HCT116 (cell line): ENCODE data around the gene BRSK2. TPM values are rescaled to one million over a fixed set of nuclear protein-coding genes. Genes with fewer than 3 reads are reported as not detected.

ENCODE experiments used
- ATAC-seq: fragments of 200-7000 bp; cut with Tn5 transposase; 2 replicates; pipeline ENCODE4 v1.9.1; 2020; ENCODE audit warnings: mild to moderate bottlenecking, moderate library complexity
- BruUV-seq: library from RNA; stranded (reverse); fragments of 400-500 nt; replicated peaks from 2 replicates; lab custom pipeline; 2021; lab: Mats Ljungman, UMichigan
- CTCF ChIA-PET: fragments of 300-600 bp; sonication (Branson Sonifier 250); formaldehyde crosslinking; loops from one replicate; lab custom pipeline; 2021; ENCODE audit warnings: antibody characterized with exemption; lab: Charles Lee
- POLR2A ChIA-PET: fragments of 300-600, 350-600 bp; sonication (Branson Sonifier 250); formaldehyde crosslinking; loops from one replicate; lab custom pipeline; 2021; ENCODE audit warnings: antibody characterized with exemption; lab: Charles Lee
- RAD21 ChIA-PET, 2 experiments: fragments of 300-600 bp; sonication (Branson Sonifier 250); formaldehyde crosslinking; loops; one replicate each; lab custom pipeline; 2023; ENCODE audit warnings: low total read pairs in 2 of 2; ENCODE audit not compliant: uncharacterized antibody in 2 of 2, unreplicated experiment in 2 of 2, low non-redundant PET in 1 of 2; lab: Charles Lee
- DNase-seq: peaks from one replicate; pipeline ENCODE4 v3.0.0-alpha.2; 2010; ENCODE audit warnings: low read depth, low spot score
- H2AFZ ChIP-seq: fragments of 200-600 bp; shearing (Covaris generic), sonication (generic); 2 replicates; pipeline ENCODE4 v1.6.1; 2017; ENCODE audit warnings: low read depth, mixed run types, mixed read lengths, antibody characterized with exemption, low read length; ENCODE audit not compliant: poor library complexity, severe bottlenecking
- H3K27ac ChIP-seq: 2 replicates; pipeline ENCODE4 v1.5.1; 2012; ENCODE audit warnings: low read depth, low read length
- H3K27me3 ChIP-seq: fragments of 200-600 bp; sonication (generic); 2 replicates; pipeline ENCODE4 v1.6.1; 2016; ENCODE audit warnings: mixed run types, low read length, mixed read lengths; ENCODE audit not compliant: insufficient read depth
- H3K36me3 ChIP-seq, 2 experiments: fragments of 200-500 bp in 1 of 2; fragments of 200-600 bp in 1 of 2; sonication (Bioruptor generic) in 1 of 2; sonication (generic) in 1 of 2; 2 replicates each; pipeline versions ENCODE4 v1.5.1 to v1.6.1; 2014 to 2016; ENCODE audit warnings: low read length in 2 of 2, inconsistent platforms in 1 of 2, mixed read lengths in 1 of 2, mixed run types in 1 of 2; ENCODE audit not compliant: insufficient read depth in 2 of 2, control insufficient read depth in 1 of 2
- H3K4me1 ChIP-seq, 2 experiments: fragments of 200-600 bp in 1 of 2; sonication (generic) in 1 of 2; 2 replicates each; pipeline versions ENCODE4 v1.5.1 to v1.6.1; 2012 to 2017; ENCODE audit warnings: low read length in 2 of 2, inconsistent platforms in 1 of 2, mild to moderate bottlenecking in 1 of 2, mixed read lengths in 1 of 2, mixed run types in 1 of 2, moderate library complexity in 1 of 2; ENCODE audit not compliant: insufficient read depth in 2 of 2, control insufficient read depth in 1 of 2
- H3K4me2 ChIP-seq: fragments of 200-600 bp; sonication (generic); 2 replicates; pipeline ENCODE4 v1.6.1; 2017; ENCODE audit warnings: mixed run types, low read length, mixed read lengths
- H3K4me3 ChIP-seq, 2 experiments: fragments of 200-600 bp in 1 of 2; sonication (generic) in 1 of 2; replicated peaks in 1 of 2; 2 replicates each; pipeline ENCODE4 v1.5.1; 2011 to 2016; ENCODE audit warnings: low read length in 2 of 2, control low read depth in 1 of 2, low read depth in 1 of 2, mild to moderate bottlenecking in 1 of 2, mixed read lengths in 1 of 2, mixed run types in 1 of 2
- H3K79me2 ChIP-seq: fragments of 200-600 bp; sonication (generic); 2 replicates; pipeline ENCODE4 v1.6.1; 2017; ENCODE audit warnings: mild to moderate bottlenecking, mixed run types, low read length, moderate library complexity, mixed read lengths; ENCODE audit not compliant: insufficient read depth
- H3K9ac ChIP-seq: fragments of 200-600 bp; sonication (generic); 2 replicates; pipeline ENCODE4 v1.6.1; 2016; ENCODE audit warnings: low read length, mixed read lengths
- H3K9me2 ChIP-seq: fragments of 200-600 bp; sonication (generic), shearing (Covaris generic); 2 replicates; pipeline ENCODE4 v1.6.1; 2017; ENCODE audit warnings: mixed run types, mild to moderate bottlenecking, moderate library complexity; ENCODE audit not compliant: insufficient read depth
- H3K9me3 ChIP-seq, 2 experiments: fragments of 200-500 bp in 1 of 2; fragments of 200-600 bp in 1 of 2; sonication (Bioruptor generic) in 1 of 2; sonication (generic) in 1 of 2; 2 replicates each; pipeline ENCODE4 v1.6.1; 2014 to 2017; ENCODE audit warnings: low read length in 2 of 2, mixed read lengths in 2 of 2, inconsistent platforms in 1 of 2, low read depth in 1 of 2, mild to moderate bottlenecking in 1 of 2, mixed run types in 1 of 2, moderate library complexity in 1 of 2; ENCODE audit not compliant: control insufficient read depth in 1 of 2, insufficient read depth in 1 of 2
- H4K20me1 ChIP-seq: fragments of 200-600 bp; sonication (generic), shearing (Covaris generic); 2 replicates; pipeline ENCODE4 v1.6.1; 2017; ENCODE audit warnings: mixed run types, mild to moderate bottlenecking, moderate library complexity; ENCODE audit not compliant: insufficient read depth
- CBX3 ChIP-seq: IDR thresholded peaks from 2 replicates; pipeline ENCODE4 v1.6.1; 2012; ENCODE audit warnings: low read depth
- CEBPB ChIP-seq: IDR thresholded peaks from 2 replicates; pipeline ENCODE4 v1.6.1; 2012; ENCODE audit warnings: low read depth
- CTCF ChIP-seq, 3 experiments: fragments of 200-600 bp in 1 of 3; sonication (generic) in 1 of 3; IDR thresholded peaks in 2 of 3; conservative IDR thresholded peaks in 1 of 3; 2 replicates each; pipeline ENCODE4 v1.5.1; 2012 to 2017; ENCODE audit warnings: low read depth in 2 of 3, low read length in 2 of 3, antibody characterized with exemption in 1 of 3, borderline replicate concordance in 1 of 3, control low read depth in 1 of 3, mild to moderate bottlenecking in 1 of 3, mixed read lengths in 1 of 3, mixed run types in 1 of 3, moderate library complexity in 1 of 3; ENCODE audit not compliant: insufficient read depth in 1 of 3
- EGR1 ChIP-seq: IDR thresholded peaks from 2 replicates; pipeline ENCODE4 v1.6.1; 2012; ENCODE audit warnings: low read depth
- ELF1 ChIP-seq: IDR thresholded peaks from 2 replicates; pipeline ENCODE4 v1.6.1; 2012; ENCODE audit warnings: low read depth, borderline replicate concordance
- EZH2 ChIP-seq: fragments of 200-600 bp; sonication (generic); IDR thresholded peaks from 2 replicates; pipeline ENCODE4 v1.6.1; 2017; ENCODE audit warnings: antibody characterized with exemption, mixed run types
- EZH2phosphoT487 ChIP-seq: fragments of 200-600 bp; IDR thresholded peaks from 2 replicates; pipeline ENCODE4 v1.6.1; 2018; ENCODE audit warnings: antibody characterized with exemption, borderline replicate concordance
- FOSL1 ChIP-seq: IDR thresholded peaks from 2 replicates; pipeline ENCODE4 v1.6.1; 2012; ENCODE audit warnings: low read depth
- MAX ChIP-seq: IDR thresholded peaks from 2 replicates; pipeline ENCODE4 v1.6.1; 2012
- POLR2A ChIP-seq: IDR thresholded peaks from 2 replicates; pipeline ENCODE4 v1.7.0; 2011; ENCODE audit warnings: borderline replicate concordance; ENCODE audit not compliant: insufficient read depth, insufficient read length; ENCODE audit errors: extremely low read depth
- POLR2AphosphoS5 ChIP-seq: IDR thresholded peaks from 2 replicates; pipeline ENCODE4 v1.6.1; 2011; ENCODE audit warnings: mild to moderate bottlenecking, low read depth, low read length, moderate library complexity
- RAD21 ChIP-seq: IDR thresholded peaks from 2 replicates; pipeline ENCODE4 v1.6.1; 2012; ENCODE audit warnings: low read depth, mild to moderate bottlenecking
- REST ChIP-seq: IDR thresholded peaks from 2 replicates; pipeline ENCODE4 v1.6.1; 2012; ENCODE audit warnings: low read depth
- SIN3A ChIP-seq: IDR thresholded peaks from 2 replicates; pipeline ENCODE4 v1.6.1; 2012; ENCODE audit warnings: low read depth
- SP1 ChIP-seq: IDR thresholded peaks from 2 replicates; pipeline ENCODE4 v1.6.1; 2012; ENCODE audit warnings: low read depth
- SRF ChIP-seq: IDR thresholded peaks from 2 replicates; pipeline ENCODE4 v1.6.1; 2012; ENCODE audit warnings: low read depth
- ZBTB33 ChIP-seq: IDR thresholded peaks from 2 replicates; pipeline ENCODE4 v1.6.1; 2011; ENCODE audit warnings: mild to moderate bottlenecking, low read length, moderate library complexity; ENCODE audit not compliant: insufficient replicate concordance; ENCODE audit errors: extremely low read depth
- ZFX ChIP-seq: fragments of 450-650 bp; IDR thresholded peaks from 2 replicates; pipeline ENCODE4 v1.6.1; 2017
- ZNF274 ChIP-seq: fragments of 200-500 bp; sonication (Bioruptor generic); IDR thresholded peaks from 2 replicates; pipeline ENCODE4 v1.6.1; 2014; ENCODE audit warnings: mild to moderate bottlenecking, low read depth, low read length, inconsistent platforms
- intact Hi-C: fragments of 100-400 bp; cut with micrococcal nuclease; formaldehyde crosslinking; loops from 2 replicates; pipeline ENCODE4 v1.10.0; 2022
- total RNA-seq: library from RNA; stranded (reverse); gene quantifications from one replicate; pipeline ENCODE4 v1.2.1, GENCODE V29; 2021; ENCODE audit not compliant: unreplicated experiment

BRSK2 gene
- total RNA-seq, 1 experiment from 2014 or later, result 14.0 TPM

- Histone ChIP-seq H3K36me3 (no peaks in the 10 kb centered on the region), H3K9me3 (no peaks in the 10 kb centered on the region), H3K27ac (no peak overlapping the region), H4K20me1 (no peaks in the 10 kb centered on the region), H3K4me3 (no peak overlapping the region), H3K79me2 (peaks cover 18% of the 10 kb centered on the region), H3K27me3 (no peaks in the 10 kb centered on the region), H3K4me1 (peaks cover 0 to 6% of the 10 kb centered on the region in 2 experiments; a peak in 1 of 4 replicates), H3K4me2 (no peak overlapping the region), H3K9me2 (no peaks in the 10 kb centered on the region), H3K9ac (no peak overlapping the region), H2AFZ (no peak overlapping the region)
- ATAC-seq, result no peak
- DNase-seq, result no peak
- POLR2A ChIA-PET, result no interaction called here
- no TSS peak for BruUV-seq
- intact Hi-C loops, result no loop called here
- CTCF ChIA-PET, result no interaction called here
- RAD21 ChIA-PET, result no interaction called here
- TF ChIP-seq FOSL1 (no peak), REST (no peak), ZFX (no peak), CTCF (IDR thresholded peaks at IDR 0.05 in 2 of 3, conservative IDR thresholded peaks at IDR 0.05 in 1 of 3; ENCODE audit: borderline replicate concordance in 1 of 3, insufficient read depth in 1 of 3, low read depth in 2 of 3, low read length in 2 of 3) (no peak), POLR2AphosphoS5 (no peak), SRF (no peak), SP1 (no peak), ZBTB33 (no peak), SIN3A (no peak), MAX (no peak), ZNF274 (no peak), EGR1 (no peak), CBX3 (no peak), RAD21 (no peak), EZH2 (no peak), CEBPB (no peak), POLR2A (no peak), ELF1 (no peak), EZH2phosphoT487 (no peak)
Observed at GRCh38 chr11:1508491-1508891, 118.8 kb downstream of the BRSK2 start.
